Astrocyte (in vitro differentiated cells and primary cell): ENCODE measurements around the gene ZNHIT3. TPM values are rescaled to one million over a fixed set of nuclear protein-coding genes. Genes with fewer than 3 reads are reported as not detected.
"Not testable (repeated sequence)": the region's sequence is repeated elsewhere in the genome, so short reads cannot be mapped to it uniquely, and the experiment has no call there.

Experiments used
- DNase-seq: peaks from one replicate; pipeline ENCODE4 v3.0.0-alpha.2; 2010; ENCODE audit warnings: low read depth
- FAIRE-seq: peaks from 2 replicates; lab custom pipeline; 2011; peaks lifted over from hg19 to GRCh38; lab: Jason Lieb, UNC
- H2AFZ ChIP-seq: 2 replicates; pipeline ENCODE4 v1.6.0; 2012; ENCODE audit warnings: low read depth, low read length, inconsistent platforms
- H3K27ac ChIP-seq: 2 replicates; pipeline ENCODE4 v1.5.1; 2011; ENCODE audit warnings: low read depth, low read length, inconsistent platforms
- H3K27me3 ChIP-seq: 2 replicates; pipeline ENCODE4 v1.6.0; 2011; ENCODE audit warnings: low read length, inconsistent platforms; ENCODE audit not compliant: insufficient read depth
- H3K36me3 ChIP-seq: 2 replicates; pipeline ENCODE4 v1.5.1; 2011; ENCODE audit warnings: low read length, inconsistent platforms; ENCODE audit not compliant: insufficient read depth
- H3K4me1 ChIP-seq: 2 replicates; pipeline ENCODE4 v1.5.1; 2011; ENCODE audit warnings: low read length, inconsistent platforms; ENCODE audit not compliant: insufficient read depth
- H3K4me2 ChIP-seq: 2 replicates; pipeline ENCODE4 v1.6.0; 2012; ENCODE audit warnings: low read length, inconsistent platforms
- H3K4me3 ChIP-seq: 2 replicates; pipeline ENCODE4 v1.5.1; 2011; ENCODE audit warnings: low read depth, mild to moderate bottlenecking, low read length, inconsistent platforms; ENCODE audit not compliant: insufficient read depth
- H3K79me2 ChIP-seq: 2 replicates; pipeline ENCODE4 v1.6.0; 2012; ENCODE audit warnings: mild to moderate bottlenecking, low read length, inconsistent platforms; ENCODE audit not compliant: insufficient read depth
- H3K9ac ChIP-seq: 2 replicates; pipeline ENCODE4 v1.6.0; 2012; ENCODE audit warnings: mild to moderate bottlenecking, low read length, inconsistent platforms
- H3K9me3 ChIP-seq: 2 replicates; pipeline ENCODE4 v1.5.1; 2012; ENCODE audit warnings: low read depth, mild to moderate bottlenecking, low read length, inconsistent platforms; ENCODE audit not compliant: insufficient read depth
- H4K20me1 ChIP-seq: 2 replicates; pipeline ENCODE4 v1.6.0; 2012; ENCODE audit warnings: low read length, inconsistent platforms; ENCODE audit not compliant: insufficient read depth
- H3K27ac Mint-ChIP-seq: one replicate; pipeline ENCODE4 v1.8.0; 2021; ENCODE audit warnings: mild to moderate bottlenecking, mixed read lengths; ENCODE audit not compliant: unreplicated experiment
- H3K27me3 Mint-ChIP-seq: one replicate; pipeline ENCODE4 v1.8.0; 2021; ENCODE audit warnings: low read depth, mixed read lengths; ENCODE audit not compliant: unreplicated experiment
- H3K36me3 Mint-ChIP-seq: one replicate; pipeline ENCODE4 v1.8.0; 2021; ENCODE audit warnings: low read depth, mixed read lengths; ENCODE audit not compliant: unreplicated experiment
- H3K4me1 Mint-ChIP-seq: one replicate; pipeline ENCODE4 v1.8.0; 2021; ENCODE audit warnings: low read depth, mixed read lengths; ENCODE audit not compliant: unreplicated experiment
- H3K4me3 Mint-ChIP-seq: one replicate; pipeline ENCODE4 v1.8.0; 2021; ENCODE audit warnings: mild to moderate bottlenecking, moderate library complexity, mixed read lengths; ENCODE audit not compliant: unreplicated experiment
- H3K9me3 Mint-ChIP-seq: one replicate; pipeline ENCODE4 v1.8.0; 2021; ENCODE audit warnings: mild to moderate bottlenecking, mixed read lengths; ENCODE audit not compliant: unreplicated experiment
- EZH2 ChIP-seq: IDR thresholded peaks from 2 replicates; pipeline ENCODE4 v1.6.1; 2012; ENCODE audit warnings: mild to moderate bottlenecking, low read length, inconsistent platforms; ENCODE audit not compliant: insufficient read depth
- total RNA-seq: library from RNA; stranded (reverse); gene quantifications from 2 replicates; pipeline ENCODE4 v1.2.1, GENCODE V29; 2021
- TF ChIP-seq, protein P1 (sequence below): IDR thresholded peaks from 2 replicates; pipeline ENCODE4 v1.5.1; 2011; ENCODE audit warnings: low read depth, mild to moderate bottlenecking, inconsistent platforms, low read length, moderate library complexity; ENCODE audit not compliant: insufficient read depth

ZNHIT3 gene
- total RNA-seq, 1 donor from 2014 or later = 29.4 TPM

DNA sequence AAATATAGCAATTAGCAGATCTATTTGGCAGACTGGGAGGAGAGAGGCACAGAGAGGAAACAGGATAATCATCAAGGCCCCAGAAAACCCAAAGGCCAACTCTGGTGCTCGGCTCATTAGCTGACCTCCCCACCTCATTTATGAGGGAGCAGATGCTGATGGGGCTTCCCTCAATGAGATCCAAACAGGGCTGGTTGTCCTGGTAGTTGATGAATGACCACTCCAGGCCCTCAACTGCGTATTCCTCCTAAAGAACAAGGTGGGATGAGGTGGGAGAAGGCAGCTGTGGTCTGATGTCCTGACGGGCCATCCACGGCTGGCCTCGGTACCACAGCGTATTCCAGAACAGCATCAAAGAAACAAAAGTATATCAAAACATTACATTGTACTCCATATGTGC is 20.8 kb downstream of the ZNHIT3 start:
- Histone ChIP-seq H2AFZ (no peak overlapping the region), H3K9me3 (no peaks in the 10 kb centered on the region), H3K79me2 (no peaks in the 10 kb centered on the region), H3K27ac (no peak overlapping the region), H3K9ac (no peak overlapping the region), H3K27me3 (no peaks in the 10 kb centered on the region), H3K4me3 (no peak overlapping the region), H4K20me1 (no peaks in the 10 kb centered on the region), H3K4me2 (no peak overlapping the region), H3K4me1 (no peaks in the 10 kb centered on the region), H3K36me3 (peaks cover 16% of the 10 kb centered on the region)
- FAIRE-seq = no peak
- H3K4me3 Mint-ChIP-seq = no peak overlapping the region
- H3K27ac Mint-ChIP-seq = no peak overlapping the region
- no peaks in the 10 kb centered on the region for H3K9me3 Mint-ChIP-seq
- no peaks in the 10 kb centered on the region for H3K27me3 Mint-ChIP-seq
- no peaks in the 10 kb centered on the region for H3K4me1 Mint-ChIP-seq
- DNase-seq = no peak
- peaks cover 39% of the 10 kb centered on the region for H3K36me3 Mint-ChIP-seq
- TF ChIP-seq, protein P1, sequence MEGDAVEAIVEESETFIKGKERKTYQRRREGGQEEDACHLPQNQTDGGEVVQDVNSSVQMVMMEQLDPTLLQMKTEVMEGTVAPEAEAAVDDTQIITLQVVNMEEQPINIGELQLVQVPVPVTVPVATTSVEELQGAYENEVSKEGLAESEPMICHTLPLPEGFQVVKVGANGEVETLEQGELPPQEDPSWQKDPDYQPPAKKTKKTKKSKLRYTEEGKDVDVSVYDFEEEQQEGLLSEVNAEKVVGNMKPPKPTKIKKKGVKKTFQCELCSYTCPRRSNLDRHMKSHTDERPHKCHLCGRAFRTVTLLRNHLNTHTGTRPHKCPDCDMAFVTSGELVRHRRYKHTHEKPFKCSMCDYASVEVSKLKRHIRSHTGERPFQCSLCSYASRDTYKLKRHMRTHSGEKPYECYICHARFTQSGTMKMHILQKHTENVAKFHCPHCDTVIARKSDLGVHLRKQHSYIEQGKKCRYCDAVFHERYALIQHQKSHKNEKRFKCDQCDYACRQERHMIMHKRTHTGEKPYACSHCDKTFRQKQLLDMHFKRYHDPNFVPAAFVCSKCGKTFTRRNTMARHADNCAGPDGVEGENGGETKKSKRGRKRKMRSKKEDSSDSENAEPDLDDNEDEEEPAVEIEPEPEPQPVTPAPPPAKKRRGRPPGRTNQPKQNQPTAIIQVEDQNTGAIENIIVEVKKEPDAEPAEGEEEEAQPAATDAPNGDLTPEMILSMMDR = no peak
- TF ChIP-seq EZH2 = no peak

DNA sequence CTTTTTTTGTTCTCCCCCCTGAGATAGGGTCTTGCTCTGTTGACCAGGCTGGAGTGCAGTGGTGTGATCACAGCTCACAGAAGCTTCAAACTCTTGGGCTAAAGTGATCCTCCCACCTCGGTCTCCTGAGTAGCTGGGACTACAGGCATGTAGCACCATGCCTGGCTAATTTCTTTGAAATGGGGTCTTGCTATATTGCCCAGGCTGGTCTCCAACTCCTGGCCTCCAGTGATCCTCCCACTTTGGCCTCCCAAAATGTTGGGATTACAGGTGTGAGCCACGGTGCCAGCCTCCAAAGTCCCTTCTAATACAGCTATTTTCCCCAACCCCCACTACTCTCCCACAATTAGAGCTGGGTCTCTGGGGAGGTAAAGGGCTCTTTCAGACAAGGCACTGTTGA is 22.0 kb downstream of the ZNHIT3 start:
- not testable (repeated sequence) for H3K27ac Mint-ChIP-seq, H4K20me1 ChIP-seq, H3K4me3 ChIP-seq, H3K4me1 Mint-ChIP-seq, H3K79me2 ChIP-seq, H3K4me3 Mint-ChIP-seq, H3K9ac ChIP-seq, H3K27me3 ChIP-seq, H3K9me3 Mint-ChIP-seq, FAIRE-seq, H3K9me3 ChIP-seq, H3K27ac ChIP-seq, H3K4me1 ChIP-seq, H3K4me2 ChIP-seq, H2AFZ ChIP-seq, H3K27me3 Mint-ChIP-seq, DNase-seq
- H3K36me3 ChIP-seq = peaks cover 21% of the 10 kb centered on the region
- peaks cover 35% of the 10 kb centered on the region for H3K36me3 Mint-ChIP-seq

DNA sequence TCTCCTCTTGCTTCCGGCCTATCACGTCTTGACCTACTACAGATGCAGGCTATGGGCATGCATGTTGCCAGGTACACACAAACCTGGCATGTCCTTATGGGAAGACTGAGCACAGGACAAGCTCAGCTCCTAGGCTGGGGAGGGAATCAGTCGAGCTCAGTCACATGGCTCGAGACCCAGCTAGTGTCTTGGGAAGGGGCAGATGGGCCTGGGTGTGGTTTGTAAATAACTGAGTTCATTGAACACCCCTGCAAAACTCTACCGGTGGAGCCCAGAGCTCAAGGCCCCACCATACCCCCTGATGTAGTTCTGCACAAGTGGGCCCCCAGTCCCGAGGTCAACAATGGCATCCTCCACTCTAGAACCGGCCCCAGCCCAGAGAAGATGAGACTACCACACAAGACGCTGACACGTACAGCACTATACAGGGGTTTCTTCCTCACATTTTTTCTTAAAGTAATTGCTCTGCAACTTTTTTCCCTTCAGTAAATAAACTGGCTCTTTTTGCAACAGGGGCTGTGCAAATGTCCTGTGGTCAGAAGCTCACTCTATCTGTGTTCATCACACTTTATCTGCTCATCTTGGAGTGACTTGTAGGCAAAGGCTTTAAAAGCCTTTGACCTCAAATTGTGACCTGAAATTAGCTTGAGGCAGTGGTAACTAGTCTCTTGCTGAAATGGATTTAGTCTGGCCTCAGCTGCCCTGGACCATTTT is 22.9 kb downstream of the ZNHIT3 start:
- TF ChIP-seq EZH2 = no peak
- TF ChIP-seq, protein P1 = no peak
- Histone ChIP-seq H3K4me3 (no peak overlapping the region), H3K27me3 (no peaks in the 10 kb centered on the region), H3K9ac (no peak overlapping the region), H4K20me1 (no peaks in the 10 kb centered on the region), H2AFZ (no peak overlapping the region), H3K27ac (no peak overlapping the region), H3K4me1 (no peaks in the 10 kb centered on the region), H3K9me3 (no peaks in the 10 kb centered on the region), H3K79me2 (no peaks in the 10 kb centered on the region), H3K4me2 (no peak overlapping the region), H3K36me3 (peaks cover 17% of the 10 kb centered on the region)
- DNase-seq = no peak
- Mint-ChIP-seq H3K4me3 (no peak overlapping the region), H3K36me3 (peaks cover 32% of the 10 kb centered on the region), H3K27ac (no peak overlapping the region), H3K4me1 (no peaks in the 10 kb centered on the region), H3K27me3 (no peaks in the 10 kb centered on the region), H3K9me3 (no peaks in the 10 kb centered on the region)
- no peak for FAIRE-seq
